ENCODE data around the gene PDGFB.

The PDGFB gene

GRCh38 chr22:39243439-39244135 lies 1.2 kb downstream of the PDGFB start:
- Histone ChIP-seq H3K27me3 (ENCODE audit: control insufficient read depth, insufficient read depth, low read length) (peaks cover 86% of the 10 kb centered on the region), H3K27ac (ENCODE audit: low read depth, low read length) (peak overlapping the region; percentile 35), H3K9ac (ENCODE audit: low read depth, low read length) (no peak overlapping the region), H3K36me3 (ENCODE audit: control insufficient read depth, insufficient read depth, low read length) (no peaks in the 10 kb centered on the region), H3K4me1 (ENCODE audit: control insufficient read depth, insufficient read depth, low read length) (peaks cover 20% of the 10 kb centered on the region), H3K9me3 (ENCODE audit: control insufficient read depth, insufficient read depth, low read length) (no peaks in the 10 kb centered on the region), H3K4me3 (ENCODE audit: low read depth, low read length) (peak overlapping the region; percentile 63)

- Histone ChIP-seq H3K4me3 (ENCODE audit: low read depth, low read length) (peak overlapping the region; percentile 63), H3K9ac (ENCODE audit: low read depth, low read length) (no peak overlapping the region), H3K36me3 (ENCODE audit: control insufficient read depth, insufficient read depth, low read length) (no peaks in the 10 kb centered on the region), H3K27ac (ENCODE audit: low read depth, low read length) (peak overlapping the region; percentile 35), H3K27me3 (ENCODE audit: control insufficient read depth, insufficient read depth, low read length) (peaks cover 90% of the 10 kb centered on the region), H3K4me1 (ENCODE audit: control insufficient read depth, insufficient read depth, low read length) (peaks cover 20% of the 10 kb centered on the region), H3K9me3 (ENCODE audit: control insufficient read depth, insufficient read depth, low read length) (no peaks in the 10 kb centered on the region)
These were observed 2.0 kb downstream of the PDGFB start for GRCh38 chr22:39242595-39243438.

GRCh38 chr22:39241794-39242594 lies 2.8 kb downstream of the PDGFB start:
- Histone ChIP-seq H3K9me3 (ENCODE audit: control insufficient read depth, insufficient read depth, low read length) (no peaks in the 10 kb centered on the region), H3K27me3 (ENCODE audit: control insufficient read depth, insufficient read depth, low read length) (peaks cover 83% of the 10 kb centered on the region), H3K27ac (ENCODE audit: low read depth, low read length) (no peak overlapping the region), H3K36me3 (ENCODE audit: control insufficient read depth, insufficient read depth, low read length) (no peaks in the 10 kb centered on the region), H3K4me3 (ENCODE audit: low read depth, low read length) (peak overlapping the region; percentile 63; the same call in 1 of the 2 replicates), H3K9ac (ENCODE audit: low read depth, low read length) (no peak overlapping the region), H3K4me1 (ENCODE audit: control insufficient read depth, insufficient read depth, low read length) (peaks cover 20% of the 10 kb centered on the region)

GRCh38 chr22:39240831-39241793 lies 3.7 kb downstream of the PDGFB start:
- Histone ChIP-seq H3K4me3 (ENCODE audit: low read depth, low read length) (no peak overlapping the region), H3K9ac (ENCODE audit: low read depth, low read length) (no peak overlapping the region)

DNA sequence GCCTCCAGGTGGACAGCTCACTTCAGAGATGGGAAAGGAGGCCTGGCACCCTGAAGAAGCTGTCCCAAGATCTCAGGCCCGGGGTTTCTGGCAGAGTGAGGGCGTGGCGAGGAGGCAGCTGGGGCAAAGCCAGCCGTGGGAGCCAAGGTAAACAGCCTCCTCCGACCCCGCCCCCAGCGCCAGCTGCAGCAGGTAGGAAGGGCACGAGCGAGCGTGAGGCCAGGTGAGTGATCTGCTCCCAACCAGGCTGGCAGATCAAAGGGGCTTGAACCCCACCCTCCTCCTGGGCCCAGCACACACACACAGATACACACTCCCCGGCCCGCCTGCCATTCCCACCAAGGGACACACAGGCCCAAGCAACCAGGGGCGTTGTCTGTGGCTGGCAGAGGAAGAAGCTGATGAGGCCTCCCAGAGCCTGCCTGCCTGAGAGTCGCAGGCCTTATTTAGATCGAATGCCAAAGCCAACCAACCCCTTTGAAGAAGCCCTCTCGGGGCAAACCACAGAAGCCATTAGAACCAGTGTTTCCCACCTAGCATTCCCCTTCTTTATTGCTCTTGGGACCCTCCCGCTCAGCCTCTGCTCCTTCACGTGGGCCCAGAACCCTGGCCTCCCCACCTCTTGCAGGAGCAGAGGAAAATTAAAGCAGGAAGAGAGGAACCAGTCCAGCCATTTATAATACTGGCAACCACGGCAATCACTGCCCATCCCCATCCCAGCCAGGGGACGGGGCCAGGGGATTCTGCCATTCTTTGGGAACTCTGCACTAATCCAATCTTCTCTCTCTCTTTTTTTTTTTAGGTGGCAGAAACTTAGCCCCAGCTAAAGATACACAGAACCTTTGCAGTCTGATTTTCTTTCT lies 5.0 kb downstream of the PDGFB start:
- no peak overlapping the region for H3K9ac ChIP-seq (ENCODE audit: low read depth, low read length)
- no peak overlapping the region for H3K27ac ChIP-seq (ENCODE audit: low read depth, low read length)
- H3K9me3 ChIP-seq (ENCODE audit: control insufficient read depth, insufficient read depth, low read length): no peaks in the 10 kb centered on the region
- H3K4me3 ChIP-seq (ENCODE audit: low read depth, low read length): no peak overlapping the region
- H3K36me3 ChIP-seq (ENCODE audit: control insufficient read depth, insufficient read depth, low read length): no peaks in the 10 kb centered on the region
- H3K4me1 ChIP-seq (ENCODE audit: control insufficient read depth, insufficient read depth, low read length): peaks cover 35% of the 10 kb centered on the region
- H3K27me3 ChIP-seq (ENCODE audit: control insufficient read depth, insufficient read depth, low read length): peaks cover 61% of the 10 kb centered on the region

More at GRCh38 chr22:39240831-39241793, 3.7 kb downstream of the PDGFB start:
- H3K36me3 ChIP-seq (ENCODE audit: control insufficient read depth, insufficient read depth, low read length): no peaks in the 10 kb centered on the region
- H3K9me3 ChIP-seq (ENCODE audit: control insufficient read depth, insufficient read depth, low read length): no peaks in the 10 kb centered on the region
- H3K4me1 ChIP-seq (ENCODE audit: control insufficient read depth, insufficient read depth, low read length): peaks cover 24% of the 10 kb centered on the region
- H3K27ac ChIP-seq (ENCODE audit: low read depth, low read length): no peak overlapping the region
- peaks cover 75% of the 10 kb centered on the region for H3K27me3 ChIP-seq (ENCODE audit: control insufficient read depth, insufficient read depth, low read length)

GRCh38 chr22:39238966-39239505 lies 5.7 kb downstream of the PDGFB start:
- peaks cover 54% of the 10 kb centered on the region for H3K27me3 ChIP-seq (ENCODE audit: control insufficient read depth, insufficient read depth, low read length)

GRCh38 chr22:39238561-39238960 lies 6.2 kb downstream of the PDGFB start:
- peaks cover 50% of the 10 kb centered on the region for H3K27me3 ChIP-seq (ENCODE audit: control insufficient read depth, insufficient read depth, low read length)

More at GRCh38 chr22:39238966-39239505, 5.7 kb downstream of the PDGFB start:
- H3K9me3 ChIP-seq (ENCODE audit: control insufficient read depth, insufficient read depth, low read length): no peaks in the 10 kb centered on the region
- H3K27ac ChIP-seq (ENCODE audit: low read depth, low read length): no peak overlapping the region
- H3K9ac ChIP-seq (ENCODE audit: low read depth, low read length): no peak overlapping the region
- H3K4me1 ChIP-seq (ENCODE audit: control insufficient read depth, insufficient read depth, low read length): peaks cover 42% of the 10 kb centered on the region
- no peak overlapping the region for H3K4me3 ChIP-seq (ENCODE audit: low read depth, low read length)
- H3K36me3 ChIP-seq (ENCODE audit: control insufficient read depth, insufficient read depth, low read length): no peaks in the 10 kb centered on the region

DNA sequence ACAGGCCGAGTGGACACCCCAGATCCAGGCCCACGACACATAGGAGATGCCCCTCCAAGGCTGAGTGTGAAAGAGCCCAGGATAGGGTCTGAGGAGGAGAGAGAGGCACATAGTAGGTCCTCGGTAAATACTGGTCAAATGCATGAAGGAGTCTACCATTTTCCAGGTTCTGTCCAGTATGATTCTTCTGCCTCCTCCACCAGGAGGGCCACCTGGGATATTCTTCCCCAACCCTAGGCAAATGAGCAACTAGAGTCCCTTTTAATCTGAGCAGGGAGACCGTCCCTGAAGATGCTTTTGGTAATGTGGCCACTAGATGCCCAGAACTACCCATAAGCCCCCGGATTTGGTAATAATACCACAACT lies 6.7 kb downstream of the PDGFB start:
- no peak overlapping the region for H3K27ac ChIP-seq (ENCODE audit: low read depth, low read length)
- H3K9ac ChIP-seq (ENCODE audit: low read depth, low read length): no peak overlapping the region
- peaks cover 38% of the 10 kb centered on the region for H3K4me1 ChIP-seq (ENCODE audit: control insufficient read depth, insufficient read depth, low read length)
- H3K4me3 ChIP-seq (ENCODE audit: low read depth, low read length): no peak overlapping the region
- no peaks in the 10 kb centered on the region for H3K9me3 ChIP-seq (ENCODE audit: control insufficient read depth, insufficient read depth, low read length)
- no peaks in the 10 kb centered on the region for H3K36me3 ChIP-seq (ENCODE audit: control insufficient read depth, insufficient read depth, low read length)
- H3K27me3 ChIP-seq (ENCODE audit: control insufficient read depth, insufficient read depth, low read length): peaks cover 45% of the 10 kb centered on the region

More at GRCh38 chr22:39238561-39238960, 6.2 kb downstream of the PDGFB start:
- Histone ChIP-seq H3K4me1 (ENCODE audit: control insufficient read depth, insufficient read depth, low read length) (peaks cover 42% of the 10 kb centered on the region), H3K36me3 (ENCODE audit: control insufficient read depth, insufficient read depth, low read length) (no peaks in the 10 kb centered on the region), H3K27ac (ENCODE audit: low read depth, low read length) (no peak overlapping the region), H3K9ac (ENCODE audit: low read depth, low read length) (no peak overlapping the region), H3K9me3 (ENCODE audit: control insufficient read depth, insufficient read depth, low read length) (no peaks in the 10 kb centered on the region), H3K4me3 (ENCODE audit: low read depth, low read length) (no peak overlapping the region)

DNA sequence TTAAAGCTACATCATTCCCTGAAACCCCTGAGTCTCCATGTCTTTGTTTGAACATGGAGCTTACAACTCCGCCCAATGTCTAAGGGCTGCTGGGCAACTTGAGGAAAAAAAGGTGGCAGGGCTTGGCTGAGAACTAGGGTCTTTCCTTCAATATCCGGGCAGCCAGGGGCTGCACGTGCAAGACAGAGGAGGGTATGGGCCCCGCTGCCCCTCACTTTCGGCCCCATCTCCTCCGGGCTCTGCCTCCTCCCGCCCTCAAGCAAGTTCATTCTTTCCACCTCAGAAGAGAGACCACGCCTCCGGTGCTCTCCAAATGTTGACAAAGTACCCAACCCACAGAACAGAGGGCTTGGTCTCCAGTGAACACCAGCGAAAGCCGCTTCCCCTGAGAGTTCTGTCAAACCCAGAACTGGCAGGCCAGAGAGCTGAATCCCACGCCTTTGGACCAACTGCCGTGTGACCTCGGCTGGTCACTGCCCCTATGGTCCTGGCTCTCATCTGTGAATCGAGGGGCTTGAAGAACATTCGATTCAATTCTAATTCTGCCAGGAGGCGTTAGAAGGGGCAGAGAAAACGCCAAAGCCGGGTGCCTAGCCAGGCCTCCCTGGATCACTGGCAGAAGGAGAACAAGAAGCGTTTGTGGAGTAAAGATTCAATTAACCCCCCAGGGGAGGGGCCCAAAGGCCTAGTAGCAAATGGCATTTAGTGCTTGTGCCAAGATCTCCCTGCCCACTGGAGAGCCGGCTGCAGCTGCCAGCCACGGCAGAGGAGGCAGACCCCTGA lies 7.3 kb downstream of the PDGFB start:
- H3K4me3 ChIP-seq (ENCODE audit: low read depth, low read length): no peak overlapping the region
- H3K9ac ChIP-seq (ENCODE audit: low read depth, low read length): no peak overlapping the region
- peaks cover 38% of the 10 kb centered on the region for H3K4me1 ChIP-seq (ENCODE audit: control insufficient read depth, insufficient read depth, low read length)
- no peaks in the 10 kb centered on the region for H3K9me3 ChIP-seq (ENCODE audit: control insufficient read depth, insufficient read depth, low read length)
- H3K27ac ChIP-seq (ENCODE audit: low read depth, low read length): no peak overlapping the region
- peaks cover 39% of the 10 kb centered on the region for H3K27me3 ChIP-seq (ENCODE audit: control insufficient read depth, insufficient read depth, low read length)
- H3K36me3 ChIP-seq (ENCODE audit: control insufficient read depth, insufficient read depth, low read length): no peaks in the 10 kb centered on the region

Data from HUES48 (cell line).